Left ventricle myocardium inferior (tissue), 1 donor: ENCODE data around the gene ZBED1. TPM values are rescaled to one million over a fixed set of nuclear protein-coding genes. Genes with fewer than 3 reads are reported as not detected.
"Not testable (repeated sequence)": the region's sequence is repeated elsewhere in the genome, so short reads cannot be mapped to it uniquely, and the experiment has no call there.

ENCODE experiments used
- DNase-seq: peaks from one replicate; pipeline ENCODE4 v3.0.0-alpha.2; 2020
- H3K27ac ChIP-seq: fragments of 200-600 bp; replicated peaks from 2 replicates; pipeline ENCODE4 v1.8.0; 2021
- H3K27me3 ChIP-seq: fragments of 200-600 bp; 2 replicates; pipeline ENCODE4 v1.8.0; 2021; ENCODE audit warnings: low read depth
- H3K36me3 ChIP-seq: fragments of 200-600 bp; 2 replicates; pipeline ENCODE4 v1.8.0; 2021
- H3K4me1 ChIP-seq: fragments of 200-600 bp; 2 replicates; pipeline ENCODE4 v1.8.0; 2021
- H3K4me3 ChIP-seq: fragments of 200-600 bp; 2 replicates; pipeline ENCODE4 v1.8.0; 2021; ENCODE audit warnings: mild to moderate bottlenecking, moderate library complexity
- H3K9me3 ChIP-seq: fragments of 200-600 bp; replicated peaks from 2 replicates; pipeline ENCODE4 v1.8.0; 2021
- intact Hi-C: fragments of 100-400 bp; cut with micrococcal nuclease; formaldehyde crosslinking; loops from one replicate; pipeline ENCODE4 v1.11.0; 2022
- total RNA-seq: library from RNA; stranded (reverse); fragmentation: NEBNext Ultra II Directional; extraction: Animal tissue kit (Norgen Biotek cat#: 25700); gene quantifications from one replicate; pipeline ENCODE4 v1.2.1, GENCODE V29; 2021
- TF ChIP-seq, protein P1 (sequence below): fragments of 200-600 bp; IDR thresholded peaks from 2 replicates; pipeline ENCODE4 v1.8.0; 2021; ENCODE audit warnings: antibody characterized with exemption, mild to moderate bottlenecking, borderline replicate concordance
- donor health status: DM: no; HTN: yes; CAD: no; lungs with severe emphysema.

The ZBED1 gene
- total RNA-seq, 1 donor from 2014 or later = 64.8 TPM

DNA sequence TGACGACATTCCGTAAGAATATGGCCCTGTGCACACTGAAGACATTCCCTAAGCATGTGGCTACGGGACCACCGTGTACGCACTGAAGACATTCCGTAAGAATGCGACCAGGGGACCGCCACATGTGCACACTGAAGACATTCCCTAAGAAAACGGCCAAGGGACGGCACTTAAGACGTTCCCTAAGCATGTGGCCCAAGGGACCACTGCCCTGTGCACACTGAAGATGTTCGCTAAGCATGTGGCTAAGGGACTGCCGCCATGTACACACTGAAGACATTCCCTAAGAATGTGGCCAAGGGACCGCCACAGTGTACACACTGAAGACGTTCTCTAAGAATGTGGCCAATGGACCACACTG, 21.4 kb downstream of the ZBED1 start:
- peaks cover 30% of the 10 kb centered on the region for H3K4me1 ChIP-seq
- intact Hi-C loops = no loop called here
- DNase-seq = no peak

DNA sequence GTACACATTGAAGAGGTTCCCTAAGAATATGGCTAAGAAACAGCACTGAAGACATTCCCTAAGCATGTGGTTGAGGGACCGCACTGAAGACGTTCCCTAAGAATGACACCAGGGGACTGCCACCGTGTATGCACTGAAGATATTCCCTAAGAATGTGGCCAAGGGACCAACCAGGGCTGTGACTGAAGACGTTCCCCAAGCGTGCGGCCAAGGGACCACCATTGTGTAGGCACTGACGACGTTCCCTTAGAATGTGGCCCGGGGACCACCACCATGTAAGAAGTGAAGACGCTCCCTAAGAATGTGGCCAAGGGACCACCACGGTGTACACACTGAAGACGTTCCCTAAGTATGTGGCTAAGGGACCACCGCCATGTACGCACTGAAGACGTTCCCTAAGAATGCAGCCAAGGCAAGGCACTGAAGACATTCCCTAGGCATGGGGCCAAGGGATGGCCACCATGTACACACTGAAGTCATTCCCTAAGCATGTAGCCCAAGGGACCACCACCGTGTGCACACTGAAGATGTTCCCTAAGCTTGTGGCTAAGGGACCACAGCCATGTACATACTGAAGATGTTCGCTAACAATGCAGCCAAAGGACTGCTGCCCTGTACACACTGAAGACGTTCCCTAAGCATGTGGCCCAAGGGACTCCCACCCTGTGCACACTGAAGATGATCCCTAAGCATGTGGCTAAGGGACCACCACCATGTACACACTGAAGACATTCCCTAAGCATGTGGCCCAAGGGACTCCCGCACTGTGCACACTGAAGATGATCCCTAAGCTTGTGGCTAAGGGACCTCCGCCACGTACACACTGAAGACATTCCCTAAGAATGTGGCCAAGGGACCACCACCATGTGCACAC, 22.0 kb downstream of the ZBED1 start:
- no peak for DNase-seq
- Histone ChIP-seq H3K27me3 (no peaks in the 10 kb centered on the region), H3K36me3 (peaks cover 10% of the 10 kb centered on the region), H3K9me3 (no peaks in the 10 kb centered on the region), H3K4me1 (peaks cover 24% of the 10 kb centered on the region), H3K27ac (no peak overlapping the region), H3K4me3 (no peak overlapping the region)
- TF ChIP-seq, protein P1, sequence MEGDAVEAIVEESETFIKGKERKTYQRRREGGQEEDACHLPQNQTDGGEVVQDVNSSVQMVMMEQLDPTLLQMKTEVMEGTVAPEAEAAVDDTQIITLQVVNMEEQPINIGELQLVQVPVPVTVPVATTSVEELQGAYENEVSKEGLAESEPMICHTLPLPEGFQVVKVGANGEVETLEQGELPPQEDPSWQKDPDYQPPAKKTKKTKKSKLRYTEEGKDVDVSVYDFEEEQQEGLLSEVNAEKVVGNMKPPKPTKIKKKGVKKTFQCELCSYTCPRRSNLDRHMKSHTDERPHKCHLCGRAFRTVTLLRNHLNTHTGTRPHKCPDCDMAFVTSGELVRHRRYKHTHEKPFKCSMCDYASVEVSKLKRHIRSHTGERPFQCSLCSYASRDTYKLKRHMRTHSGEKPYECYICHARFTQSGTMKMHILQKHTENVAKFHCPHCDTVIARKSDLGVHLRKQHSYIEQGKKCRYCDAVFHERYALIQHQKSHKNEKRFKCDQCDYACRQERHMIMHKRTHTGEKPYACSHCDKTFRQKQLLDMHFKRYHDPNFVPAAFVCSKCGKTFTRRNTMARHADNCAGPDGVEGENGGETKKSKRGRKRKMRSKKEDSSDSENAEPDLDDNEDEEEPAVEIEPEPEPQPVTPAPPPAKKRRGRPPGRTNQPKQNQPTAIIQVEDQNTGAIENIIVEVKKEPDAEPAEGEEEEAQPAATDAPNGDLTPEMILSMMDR = no peak
- intact Hi-C loops = no loop called here

More for the DNA sequence above, 21.4 kb downstream of the ZBED1 start:
- no peak overlapping the region for H3K4me3 ChIP-seq
- peaks cover 10% of the 10 kb centered on the region for H3K36me3 ChIP-seq
- H3K9me3 ChIP-seq = no peaks in the 10 kb centered on the region
- no peaks in the 10 kb centered on the region for H3K27me3 ChIP-seq
- no peak overlapping the region for H3K27ac ChIP-seq
- TF ChIP-seq, protein P1 = no peak

DNA sequence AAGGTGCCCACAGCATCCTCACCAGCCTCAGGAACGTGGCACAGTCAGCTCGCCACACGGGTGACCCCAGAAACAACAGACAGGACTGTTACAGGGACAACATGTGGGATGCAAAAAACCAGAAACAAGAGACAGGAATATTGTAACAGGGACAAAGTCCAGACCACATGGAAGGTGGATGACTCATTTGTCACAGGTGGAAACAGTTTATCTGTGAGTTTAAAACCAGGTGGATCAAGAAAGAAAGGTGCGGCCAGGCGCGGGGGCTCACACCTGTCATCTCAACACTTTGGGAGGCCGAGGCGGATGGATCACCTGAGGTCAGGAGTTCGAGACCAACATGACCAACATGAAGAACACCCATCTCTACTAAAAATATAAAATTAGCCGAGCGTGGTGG, 23.5 kb downstream of the ZBED1 start:
- DNase-seq, intact Hi-C loops, H3K36me3 ChIP-seq, H3K4me3 ChIP-seq, H3K9me3 ChIP-seq, H3K27ac ChIP-seq, H3K27me3 ChIP-seq: not testable (repeated sequence)
- peaks cover 18% of the 10 kb centered on the region for H3K4me1 ChIP-seq

DNA sequence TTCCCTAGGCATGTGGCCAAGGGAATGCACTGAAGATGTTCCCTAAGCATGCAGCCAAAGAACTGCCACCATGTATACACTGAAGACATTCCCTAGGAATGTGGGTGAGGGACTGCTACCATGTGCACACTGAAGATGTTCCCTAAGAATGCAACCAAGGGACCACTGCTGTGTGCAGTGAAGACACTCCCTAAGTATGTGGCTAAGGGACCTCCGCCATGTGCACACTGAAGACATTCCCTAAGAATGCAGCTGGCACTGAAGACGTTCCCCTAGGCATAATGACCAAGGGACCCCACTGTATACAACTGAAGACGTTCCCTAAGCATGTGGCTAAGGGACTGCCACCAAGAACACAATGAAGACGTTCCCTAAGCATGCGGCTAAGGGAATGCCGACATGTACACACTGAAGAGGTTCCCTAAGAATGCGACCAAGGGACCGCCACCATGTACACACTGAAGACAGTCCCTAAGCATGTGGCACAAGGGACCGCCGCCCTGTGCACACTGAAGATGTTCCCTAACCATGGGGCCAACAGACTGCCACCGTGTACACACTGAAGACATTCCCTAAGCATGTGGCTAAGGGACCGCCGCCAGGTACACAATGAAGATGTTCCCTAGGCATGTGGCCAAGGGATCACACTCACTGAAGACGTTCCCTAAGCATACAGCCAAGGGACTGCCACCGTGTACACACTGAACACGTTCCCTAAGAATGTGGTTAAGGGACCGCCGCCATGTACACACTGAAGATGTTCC, 25.6 kb downstream of the ZBED1 start:
- DNase-seq = no peak
- H3K4me3 ChIP-seq = no peak overlapping the region
- H3K4me1 ChIP-seq = peaks cover 11% of the 10 kb centered on the region
- peaks cover 10% of the 10 kb centered on the region for H3K36me3 ChIP-seq
- H3K9me3 ChIP-seq = no peaks in the 10 kb centered on the region
- H3K27ac ChIP-seq = no peak overlapping the region
- intact Hi-C loops = no loop called here
- TF ChIP-seq, protein P1 = no peak
- H3K27me3 ChIP-seq = no peaks in the 10 kb centered on the region

DNA sequence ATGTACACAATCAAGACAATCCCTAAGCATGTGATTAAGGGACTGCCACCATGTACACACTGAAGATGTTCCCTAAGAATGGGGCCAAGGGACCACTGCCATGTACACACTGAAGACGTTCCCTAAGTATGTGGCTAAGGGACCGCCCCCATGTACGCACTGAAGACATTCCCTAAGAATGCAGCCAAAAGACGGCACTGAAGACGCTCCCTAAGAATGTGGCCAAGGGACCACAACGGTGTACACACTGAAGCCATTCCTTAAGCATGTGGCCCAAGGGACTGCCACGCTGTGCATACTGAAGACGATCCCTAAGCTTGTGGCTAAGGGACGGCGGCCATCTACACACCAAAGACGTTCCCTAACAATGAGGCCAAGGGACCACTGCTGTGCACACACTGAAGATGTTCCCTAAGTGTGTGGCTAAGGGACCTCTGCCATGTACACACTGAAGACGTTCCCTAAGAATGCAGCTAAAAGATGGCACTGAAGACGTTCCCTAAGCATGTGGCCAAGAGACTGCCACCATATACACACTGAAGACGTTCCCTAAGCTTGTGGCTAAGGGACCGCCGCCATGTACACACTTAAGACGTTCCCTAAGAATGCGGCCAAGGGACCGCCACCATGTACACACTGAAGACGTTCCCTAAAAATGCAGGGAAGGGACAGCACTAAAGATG, 26.4 kb downstream of the ZBED1 start:
- TF ChIP-seq, protein P1 = no peak
- Histone ChIP-seq H3K27me3 (no peaks in the 10 kb centered on the region), H3K36me3 (peaks cover 3% of the 10 kb centered on the region), H3K4me1 (peaks cover 11% of the 10 kb centered on the region), H3K27ac (no peak overlapping the region), H3K4me3 (no peak overlapping the region), H3K9me3 (no peaks in the 10 kb centered on the region)
- intact Hi-C loops = no loop called here
- no peak for DNase-seq

DNA sequence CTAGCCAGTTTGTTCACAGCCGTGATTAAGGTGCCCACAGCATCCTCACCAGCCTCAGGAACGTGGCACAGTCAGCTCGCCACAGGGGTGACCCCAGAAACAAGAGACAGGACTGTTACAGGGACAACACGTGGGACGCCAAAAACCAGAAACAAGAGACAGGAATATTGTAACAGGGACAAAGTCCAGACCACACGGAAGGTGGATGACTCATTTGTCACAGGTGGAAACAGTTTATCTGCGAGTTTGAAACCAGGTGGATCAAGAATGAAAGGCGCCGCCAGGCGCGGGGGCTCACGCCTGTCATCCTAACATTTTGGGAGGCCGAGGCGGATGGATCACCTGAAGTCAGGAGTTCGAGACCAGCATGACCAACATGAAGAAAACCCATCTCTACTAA, 27.7 kb downstream of the ZBED1 start:
- H3K36me3 ChIP-seq, H3K27ac ChIP-seq, DNase-seq, H3K4me3 ChIP-seq, H3K9me3 ChIP-seq, H3K27me3 ChIP-seq, intact Hi-C loops: not testable (repeated sequence)
- peaks cover 11% of the 10 kb centered on the region for H3K4me1 ChIP-seq
